GM23248 (cell line): Measurements from ENCODE around the gene CDK12. TPM values are rescaled to one million over a fixed set of nuclear protein-coding genes. Genes with fewer than 3 reads are reported as not detected.
A peak's percentile ranks its signal among the peaks of the same experiment; 100 is the strongest.

Source experiments
- DNase-seq: peaks from one replicate; pipeline ENCODE4 v3.0.0-alpha.2; 2015
- H2AFZ ChIP-seq: fragments of 200-600 bp; sonication (generic); 2 replicates; pipeline ENCODE4 v1.6.1; 2016; ENCODE audit warnings: antibody characterized with exemption
- H3F3A ChIP-seq: fragments of 200-600 bp; sonication (generic); 2 replicates; pipeline ENCODE4 v1.6.1; 2016; ENCODE audit warnings: mild to moderate bottlenecking, antibody characterized with exemption, mixed run types; ENCODE audit not compliant: insufficient read depth
- H3K27ac ChIP-seq: fragments of 200-600 bp; sonication (generic); 2 replicates; pipeline ENCODE4 v1.5.1; 2016; ENCODE audit warnings: mild to moderate bottlenecking
- H3K27me3 ChIP-seq: fragments of 200-600 bp; sonication (generic); replicated peaks from 2 replicates; pipeline ENCODE4 v1.6.1; 2016; ENCODE audit warnings: mild to moderate bottlenecking; ENCODE audit not compliant: insufficient read depth
- H3K36me3 ChIP-seq: fragments of 200-600 bp; sonication (generic); 2 replicates; pipeline ENCODE4 v1.6.1; 2016; ENCODE audit warnings: low read depth, mild to moderate bottlenecking
- H3K4me1 ChIP-seq: fragments of 200-600 bp; sonication (generic); 2 replicates; pipeline ENCODE4 v1.6.1; 2016; ENCODE audit warnings: mild to moderate bottlenecking; ENCODE audit not compliant: insufficient read depth
- H3K4me2 ChIP-seq: fragments of 200-600 bp; sonication (generic); one replicate; pipeline ENCODE4 v1.6.1; 2016; ENCODE audit warnings: mild to moderate bottlenecking; ENCODE audit not compliant: unreplicated experiment
- H3K4me3 ChIP-seq: fragments of 200-600 bp; sonication (generic); 2 replicates; pipeline ENCODE4 v1.5.1; 2016; ENCODE audit warnings: mild to moderate bottlenecking
- H3K79me2 ChIP-seq: fragments of 200-600 bp; sonication (generic); 2 replicates; pipeline ENCODE4 v1.6.1; 2016; ENCODE audit warnings: mild to moderate bottlenecking; ENCODE audit not compliant: insufficient read depth
- H3K9ac ChIP-seq: fragments of 200-600 bp; sonication (generic); 2 replicates; pipeline ENCODE4 v1.6.1; 2016; ENCODE audit warnings: mild to moderate bottlenecking
- H3K9me2 ChIP-seq: fragments of 200-600 bp; sonication (generic); 2 replicates; pipeline ENCODE4 v1.6.1; 2016; ENCODE audit warnings: mixed run types, mild to moderate bottlenecking, moderate library complexity; ENCODE audit not compliant: insufficient read depth
- H3K9me3 ChIP-seq: fragments of 200-600 bp; sonication (generic); one replicate; pipeline ENCODE4 v1.6.1; 2017; ENCODE audit warnings: low read depth
- H4K20me1 ChIP-seq: fragments of 200-600 bp; sonication (generic); 2 replicates; pipeline ENCODE4 v1.6.0; 2016; ENCODE audit not compliant: insufficient read depth
- EZH2 ChIP-seq: fragments of 200-600 bp; sonication (generic); IDR thresholded peaks from 2 replicates; pipeline ENCODE4 v1.6.1; 2018; ENCODE audit warnings: antibody characterized with exemption, mild to moderate bottlenecking; ENCODE audit not compliant: insufficient read depth, poor library complexity, severe bottlenecking
- EZH2phosphoT487 ChIP-seq: fragments of 200-600 bp; sonication (generic); IDR thresholded peaks from 2 replicates; pipeline ENCODE4 v1.6.1; 2018; ENCODE audit warnings: antibody characterized with exemption, moderate library complexity, mild to moderate bottlenecking, low read depth; ENCODE audit not compliant: insufficient read depth
- WGBS, 2 experiments: methylation state at CpG; one replicate each; pipeline ENCODE4 v1.1.6; 2015 to 2017; ENCODE audit warnings: low lambda C conversion rate in 2 of 2, low coverage in 1 of 2; ENCODE audit errors: missing lambda C conversion rate in 2 of 2; 5-methylcytosine and 5-hydroxymethylcytosine counted together
- in situ Hi-C: fragments of 300-500 bp; cut with MboI; formaldehyde crosslinking; loops from 2 replicates; pipeline ENCODE4 v1.15.0; 2020
- polyA plus RNA-seq: library from polyadenylated mRNA; unstranded; fragments of >200 nt; fragmentation: Nextera tagmentation; extraction: Ambion mirVana; gene quantifications from 2 replicates; pipeline ENCODE4 v1.2.1, GENCODE V29; 2016
- total RNA-seq: library from RNA; depleted of rRNA; stranded (reverse); fragments of >200 nt; shearing (Covaris generic); gene quantifications from 2 replicates; pipeline ENCODE4 v1.2.3, GENCODE V29; 2014

CDK12 gene
- total and polyA plus RNA-seq, 2 experiments from 2014 or later: 8.9 to 21.1 TPM

GRCh38 chr17:39508987-39509386 is 47.7 kb downstream of the CDK12 start:
- in situ Hi-C loops: no loop called here
- Histone ChIP-seq H3K4me3 (no peak overlapping the region), H3F3A (peaks cover 23% of the 10 kb centered on the region), H3K36me3 (peaks cover 54% of the 10 kb centered on the region), H3K79me2 (peaks cover 36% of the 10 kb centered on the region), H4K20me1 (no peaks in the 10 kb centered on the region), H3K9ac (no peak overlapping the region), H2AFZ (no peak overlapping the region), H3K9me3 (no peaks in the 10 kb centered on the region), H3K4me2 (no peak overlapping the region), H3K4me1 (no peaks in the 10 kb centered on the region), H3K27me3 (no peaks in the 10 kb centered on the region), H3K9me2 (no peaks in the 10 kb centered on the region), H3K27ac (no peak overlapping the region)
- DNase-seq: no peak
- WGBS, 2 experiments: 96% methylated on average over 2 of the region's 2 CpGs
- TF ChIP-seq EZH2 (no peak), EZH2phosphoT487 (no peak)

DNA sequence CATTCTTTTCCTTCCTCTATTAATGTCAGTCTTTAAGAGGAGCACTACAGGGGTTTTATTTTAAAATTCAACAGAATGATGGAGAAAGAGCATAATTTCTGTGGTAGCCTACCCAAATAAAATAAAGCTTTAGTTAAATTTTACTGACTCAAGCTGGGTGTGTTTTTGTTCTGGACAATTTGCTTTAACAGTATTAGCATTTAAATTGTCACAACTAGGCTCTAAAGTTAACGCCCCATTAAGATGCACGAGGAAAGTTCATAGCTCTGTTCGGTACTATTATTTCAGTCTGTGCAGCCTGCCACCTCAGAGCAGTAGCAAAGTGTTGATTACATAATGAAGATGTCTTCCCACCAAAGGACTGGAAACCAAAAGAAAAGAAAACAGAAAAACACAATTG is 52.0 kb downstream of the CDK12 start:
- in situ Hi-C loops: no loop called here
- Histone ChIP-seq H3K4me1 (no peaks in the 10 kb centered on the region), H3K27ac (no peak overlapping the region), H3K36me3 (peaks cover 75% of the 10 kb centered on the region), H4K20me1 (no peaks in the 10 kb centered on the region), H3K4me3 (no peak overlapping the region), H3K9ac (no peak overlapping the region), H3K9me3 (no peaks in the 10 kb centered on the region), H3K9me2 (no peaks in the 10 kb centered on the region), H2AFZ (no peak overlapping the region), H3K4me2 (no peak overlapping the region), H3F3A (peaks cover 16% of the 10 kb centered on the region; the same call in 1 of the 2 replicates), H3K79me2 (peaks cover 17% of the 10 kb centered on the region), H3K27me3 (no peaks in the 10 kb centered on the region)
- WGBS, 2 experiments: 53 to 58% methylated on average over 3 of the region's 3 CpGs
- no peak for DNase-seq
- TF ChIP-seq EZH2phosphoT487 (no peak), EZH2 (no peak)

DNA sequence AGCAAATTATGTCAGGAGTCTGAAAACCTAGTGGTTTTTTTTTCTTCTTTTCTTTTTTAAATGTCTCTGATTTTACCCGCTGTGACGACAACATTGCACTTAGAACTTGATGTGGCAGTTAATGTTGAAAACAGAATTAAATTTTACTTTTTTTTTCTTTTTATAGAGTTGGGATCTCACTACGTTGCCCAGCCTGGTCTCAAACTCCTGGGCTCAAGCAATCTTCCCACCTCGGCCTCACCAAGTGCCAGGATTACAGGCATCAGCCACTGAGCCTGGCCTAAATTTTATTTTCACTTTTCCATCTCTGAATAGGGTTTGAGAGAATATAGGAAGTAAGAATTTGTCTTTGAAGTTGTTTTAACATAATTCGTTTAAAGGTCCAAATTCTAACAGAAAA is 52.6 kb downstream of the CDK12 start:
- H3K4me1 ChIP-seq: no peaks in the 10 kb centered on the region
- H3K79me2 ChIP-seq: peaks cover 14% of the 10 kb centered on the region; the same call in 1 of the 2 replicates
- H4K20me1 ChIP-seq: no peaks in the 10 kb centered on the region
- H2AFZ ChIP-seq: no peak overlapping the region
- DNase-seq: no peak
- in situ Hi-C loops: no loop called here
- H3K36me3 ChIP-seq: peaks cover 71% of the 10 kb centered on the region
- 90 to 91% methylated on average over 5 of the region's 5 CpGs for WGBS, 2 experiments
- no peaks in the 10 kb centered on the region for H3K27me3 ChIP-seq
- TF ChIP-seq EZH2 (no peak), EZH2phosphoT487 (no peak)
- H3F3A ChIP-seq: peaks cover 16% of the 10 kb centered on the region; the same call in 1 of the 2 replicates
- no peaks in the 10 kb centered on the region for H3K9me3 ChIP-seq
- H3K9me2 ChIP-seq: no peaks in the 10 kb centered on the region
- no peak overlapping the region for H3K4me3 ChIP-seq
- H3K27ac ChIP-seq: no peak overlapping the region
- no peak overlapping the region for H3K4me2 ChIP-seq
- H3K9ac ChIP-seq: no peak overlapping the region

GRCh38 chr17:39517224-39517623 is 55.9 kb downstream of the CDK12 start:
- H2AFZ ChIP-seq: no peak overlapping the region
- peaks cover 74% of the 10 kb centered on the region for H3K36me3 ChIP-seq
- no peak overlapping the region for H3K27ac ChIP-seq
- TF ChIP-seq EZH2phosphoT487 (no peak), EZH2 (no peak)
- H3K9me3 ChIP-seq: no peaks in the 10 kb centered on the region
- peaks cover 13% of the 10 kb centered on the region; the same call in 1 of the 2 replicates for H3F3A ChIP-seq
- H3K9me2 ChIP-seq: no peaks in the 10 kb centered on the region
- H3K4me3 ChIP-seq: no peak overlapping the region
- in situ Hi-C loops: no loop called here
- H3K27me3 ChIP-seq: no peaks in the 10 kb centered on the region
- 85 to 86% methylated on average over 7 of the region's 7 CpGs for WGBS, 2 experiments
- no peaks in the 10 kb centered on the region for H4K20me1 ChIP-seq
- H3K4me1 ChIP-seq: no peaks in the 10 kb centered on the region
- H3K4me2 ChIP-seq: no peak overlapping the region
- H3K9ac ChIP-seq: no peak overlapping the region
- peak; percentile 28 for DNase-seq
- H3K79me2 ChIP-seq: peaks cover 10% of the 10 kb centered on the region; the same call in 1 of the 2 replicates
